ENCODE measurements around the gene CORO2A. TPM values are rescaled to one million over a fixed set of nuclear protein-coding genes. Genes with fewer than 3 reads are reported as not detected.
A peak's percentile ranks its signal among the peaks of the same experiment; 100 is the strongest.

Gene CORO2A
- total and polyA plus RNA-seq, 2 of the 4 experiments (the other 2 are of a cell fraction), result 1.9 to 2.2 TPM

- POLR2A ChIA-PET (ENCODE audit: unreplicated experiment), result no interaction called here
- Histone ChIP-seq H2AK5ac (ENCODE audit: low read depth, low read length) (no peak overlapping the region), H3K9me3 (ENCODE audit: control insufficient read depth, insufficient read depth, low read length) (no peaks in the 10 kb centered on the region), H4K91ac (ENCODE audit: insufficient read depth, low read depth, low read length) (no peak overlapping the region), H3K56ac (ENCODE audit: extremely low read depth, insufficient read depth, low read length) (no peak overlapping the region), H3K36me3 (ENCODE audit: control insufficient read depth, insufficient read depth, low read length) (no peaks in the 10 kb centered on the region), H2BK5ac (ENCODE audit: low read depth, low read length, poor library complexity, severe bottlenecking) (no peak overlapping the region), H4K8ac (ENCODE audit: low read depth in 2 of 2, low read length in 2 of 2) (no peak overlapping the region), H3K79me1 (ENCODE audit: low read depth in 1 of 2, low read length in 2 of 2) (no peaks in the 10 kb centered on the region), H3K14ac (replicated peaks; ENCODE audit: low read depth, low read length) (no peak overlapping the region), H3K4ac (ENCODE audit: low read depth, low read length) (no peak overlapping the region), H3K18ac (ENCODE audit: low read depth, low read length) (no peak overlapping the region), H3K9ac (ENCODE audit: low read depth, low read length) (no peak overlapping the region), H2BK15ac (ENCODE audit: low read depth, low read length) (no peak overlapping the region), H4K5ac (ENCODE audit: low read depth, low read length) (no peak overlapping the region), H4K20me1 (ENCODE audit: insufficient read depth, low read length) (no peaks in the 10 kb centered on the region), H2BK120ac (ENCODE audit: low read depth, low read length) (no peak overlapping the region), H3K9me1 (ENCODE audit: insufficient read depth, low read length) (0 out of 2 replicates have a peak, but pooled peaks cover 5% of the 10 kb centered on the region), H3K23ac (ENCODE audit: low read depth, low read length) (no peak overlapping the region), H2AK9ac (replicated peaks; ENCODE audit: low read depth, low read length, poor library complexity) (no peak overlapping the region), H3K4me2 (ENCODE audit: low read depth, low read length) (no peak overlapping the region), H2AFZ (replicated peaks; ENCODE audit: low read length, poor library complexity) (peak overlapping the region; percentile 5), H3K27me3 (ENCODE audit: control insufficient read depth, insufficient read depth, low read length) (peaks cover 2% of the 10 kb centered on the region; the same call in 1 of the 2 replicates), H3K27ac (ENCODE audit: insufficient read depth, low read length) (no peak overlapping the region), H2BK20ac (ENCODE audit: low read depth, low read length) (no peak overlapping the region), H3K4me1 (ENCODE audit: control insufficient read depth, insufficient read depth, low read length) (no peaks in the 10 kb centered on the region), H3K4me3 (ENCODE audit: insufficient read depth, low read depth, low read length) (no peak overlapping the region)
- peak; percentile 60 for ATAC-seq (ENCODE audit: low read depth)
- DNase-seq, result no peak
- intact Hi-C loops (cut with micrococcal nuclease), result no loop called here
- BruUV-seq (replicated peaks), result no TSS peak
- CTCF ChIA-PET, result no interaction called here
- in situ Hi-C loops (cut with MboI; ENCODE audit: low sequenced_read_pairs), result no loop called here
- TF ChIP-seq NFE2L2 (IDR thresholded peaks at IDR 0.05; ENCODE audit: low read depth, low read length) (no peak), MAFK (IDR thresholded peaks at IDR 0.05; ENCODE audit: low read depth, low read length) (no peak)
- dilution Hi-C loops (cut with HindIII; ENCODE audit: low sequenced_read_pairs, unreplicated experiment), result no loop called here
- 35% methylated on average over 2 of the region's 6 CpGs; no CpG with 5 or more reads in 1 of the 2 experiments for WGBS, 2 experiments (ENCODE audit: extremely low coverage in 2 of 2, insufficient read length in 1 of 2)
Observed at GRCh38 chr9:98184326-98184725, 8.1 kb downstream of the CORO2A start.

Data from IMR-90 (cell line).